Measurements from ENCODE around the gene NANS.

DNA sequence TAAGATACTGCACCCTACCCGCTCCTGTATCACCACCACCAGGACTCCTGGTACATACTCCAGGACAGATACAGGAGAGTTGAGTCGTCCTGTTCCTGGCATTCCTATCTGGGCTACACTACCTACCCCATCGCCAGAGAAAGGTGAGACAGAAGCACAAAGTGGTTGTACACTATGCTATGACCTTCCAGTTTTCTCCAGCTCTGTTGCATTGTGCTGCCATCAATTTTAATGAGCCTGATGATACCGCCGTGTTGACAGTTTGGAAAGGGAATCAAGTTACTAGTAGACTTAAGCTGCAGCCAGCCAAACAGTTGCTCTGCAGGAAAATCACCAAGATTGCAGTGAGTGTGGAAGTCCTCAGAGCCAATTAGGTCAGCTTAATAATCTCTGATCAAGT is 38.2 kb upstream of the NANS start:
- no peak for TF ChIP-seq HDAC2 (IDR thresholded peaks at IDR 0.05; ENCODE audit: borderline replicate concordance in 1 of 2, low read depth in 2 of 2, low read length in 2 of 2)
- TF ChIP-seq POLR2AphosphoS5 (IDR thresholded peaks at IDR 0.05; ENCODE audit: low read depth, low read length) = no peak
- TF ChIP-seq, protein P1, sequence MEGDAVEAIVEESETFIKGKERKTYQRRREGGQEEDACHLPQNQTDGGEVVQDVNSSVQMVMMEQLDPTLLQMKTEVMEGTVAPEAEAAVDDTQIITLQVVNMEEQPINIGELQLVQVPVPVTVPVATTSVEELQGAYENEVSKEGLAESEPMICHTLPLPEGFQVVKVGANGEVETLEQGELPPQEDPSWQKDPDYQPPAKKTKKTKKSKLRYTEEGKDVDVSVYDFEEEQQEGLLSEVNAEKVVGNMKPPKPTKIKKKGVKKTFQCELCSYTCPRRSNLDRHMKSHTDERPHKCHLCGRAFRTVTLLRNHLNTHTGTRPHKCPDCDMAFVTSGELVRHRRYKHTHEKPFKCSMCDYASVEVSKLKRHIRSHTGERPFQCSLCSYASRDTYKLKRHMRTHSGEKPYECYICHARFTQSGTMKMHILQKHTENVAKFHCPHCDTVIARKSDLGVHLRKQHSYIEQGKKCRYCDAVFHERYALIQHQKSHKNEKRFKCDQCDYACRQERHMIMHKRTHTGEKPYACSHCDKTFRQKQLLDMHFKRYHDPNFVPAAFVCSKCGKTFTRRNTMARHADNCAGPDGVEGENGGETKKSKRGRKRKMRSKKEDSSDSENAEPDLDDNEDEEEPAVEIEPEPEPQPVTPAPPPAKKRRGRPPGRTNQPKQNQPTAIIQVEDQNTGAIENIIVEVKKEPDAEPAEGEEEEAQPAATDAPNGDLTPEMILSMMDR (IDR thresholded peaks at IDR 0.05; ENCODE audit: control extremely low read depth in 1 of 3, insufficient read depth in 1 of 3, low read depth in 1 of 3, low read length in 3 of 3) = no peak
- no peak for TF ChIP-seq PHF8 (conservative IDR thresholded peaks at IDR 0.05; ENCODE audit: low read depth, low read length)
- no peak for TF ChIP-seq ZNF274 (IDR thresholded peaks at IDR 0.05; ENCODE audit: borderline replicate concordance, extremely low read depth, low read length)
- no peak for TF ChIP-seq RFX5 (IDR thresholded peaks at IDR 0.05; ENCODE audit: borderline replicate concordance, low read depth, low read length)
- TF ChIP-seq CTBP2 (IDR thresholded peaks at IDR 0.05; ENCODE audit: borderline replicate concordance, insufficient read depth, insufficient read length, low read length) = no peak
- TF ChIP-seq EZH2 (IDR thresholded peaks at IDR 0.05; ENCODE audit: low read depth, low read length, severe bottlenecking) = no peak
- no peak for TF ChIP-seq GABPA (IDR thresholded peaks at IDR 0.05; ENCODE audit: borderline replicate concordance, insufficient read depth, low read length)
- no peak for TF ChIP-seq BACH1 (IDR thresholded peaks at IDR 0.05; ENCODE audit: low read length)
- no peak for TF ChIP-seq SP1 (IDR thresholded peaks at IDR 0.05; ENCODE audit: low read depth, low read length)
- TF ChIP-seq POLR2A (IDR thresholded peaks at IDR 0.05; ENCODE audit: control extremely low read depth in 1 of 2, low read depth in 2 of 2, low read length in 2 of 2) = no peak
- TF ChIP-seq EP300 (IDR thresholded peaks at IDR 0.05; ENCODE audit: borderline replicate concordance in 1 of 2, low read depth in 2 of 2, low read length in 2 of 2) = no peak
- no peak for TF ChIP-seq FOSL1 (IDR thresholded peaks at IDR 0.05; ENCODE audit: insufficient read depth, low read depth, low read length)
